GM21447 (cell line): ENCODE results near the gene FGF6.
"Not testable (repeated sequence)": the region's sequence is repeated elsewhere in the genome, so short reads cannot be mapped to it uniquely, and the experiment has no call there.

Source experiments
- ATAC-seq: cut with Tn5 transposase; IDR thresholded peaks from one replicate; pipeline ENCODE4 v1.9.1; 2021; ENCODE audit not compliant: unreplicated experiment

The FGF6 gene

GRCh38 chr12:4421590-4422031 lies 24.0 kb downstream of the FGF6 start:
- ATAC-seq = no peak

DNA sequence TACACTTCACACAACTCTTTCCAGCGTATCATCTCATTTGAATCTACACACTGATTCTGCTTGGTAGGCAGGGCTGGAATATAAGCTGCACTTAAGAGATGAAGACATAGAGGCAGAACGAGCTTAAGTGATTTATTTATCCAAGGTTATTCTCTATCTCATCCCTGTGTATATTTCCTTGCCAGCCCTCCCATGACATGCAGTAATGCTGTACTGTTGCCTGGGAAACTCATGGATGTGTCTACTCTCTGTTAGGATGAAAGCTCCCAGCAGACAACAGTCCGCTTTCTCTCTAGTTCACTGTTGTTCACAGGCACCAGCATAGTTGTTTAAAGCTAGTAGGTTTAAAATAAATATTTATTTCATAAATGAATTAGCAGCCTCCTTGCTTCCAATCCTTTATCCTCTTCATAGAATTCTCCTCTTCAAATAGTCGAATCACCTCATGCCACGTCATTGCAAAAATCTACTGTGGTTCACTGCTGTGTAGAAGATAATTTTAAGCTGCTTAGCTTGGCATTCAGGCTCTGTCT lies 25.4 kb downstream of the FGF6 start:
- no peak for ATAC-seq

GRCh38 chr12:4418913-4419312 lies 26.7 kb downstream of the FGF6 start:
- no peak for ATAC-seq

DNA sequence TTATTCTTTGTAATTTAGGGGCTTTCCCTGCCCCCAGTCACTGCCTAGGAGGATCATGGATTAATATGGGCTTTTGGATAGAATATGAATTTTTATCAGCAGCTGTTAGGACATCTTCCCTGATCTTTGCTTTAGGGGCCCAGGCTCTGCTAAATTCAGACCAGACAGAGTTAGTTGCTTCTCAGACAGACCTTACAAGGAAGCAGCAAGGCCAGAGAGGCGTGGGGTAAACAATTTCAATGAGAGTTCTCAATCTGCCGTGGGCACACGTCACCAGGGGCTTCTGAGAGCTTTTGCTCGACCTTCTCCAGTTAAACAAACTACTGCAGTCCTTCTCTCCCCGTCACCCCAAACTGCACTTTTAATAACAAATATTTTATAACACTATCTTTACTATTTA lies 27.7 kb downstream of the FGF6 start:
- ATAC-seq = no peak

DNA sequence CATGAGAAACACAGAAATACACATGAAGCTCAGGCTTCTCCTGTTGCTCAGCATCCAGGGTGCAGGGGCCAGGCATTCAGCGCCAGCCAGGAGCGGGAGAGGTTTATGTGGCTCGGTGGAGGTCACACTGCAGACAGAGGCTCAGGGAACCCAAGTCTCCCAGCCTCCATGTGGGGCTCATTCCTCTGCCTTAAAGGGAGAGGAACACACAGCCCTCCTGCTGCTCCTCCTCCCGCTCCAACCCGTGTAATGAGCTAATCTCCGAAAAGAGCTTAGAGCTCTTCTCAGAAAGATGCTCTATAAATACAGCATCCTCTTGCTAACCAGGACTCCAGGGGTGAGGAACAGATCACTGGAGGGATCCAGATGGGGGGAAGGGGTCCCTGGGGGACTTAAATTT lies 28.2 kb downstream of the FGF6 start:
- ATAC-seq = no peak

DNA sequence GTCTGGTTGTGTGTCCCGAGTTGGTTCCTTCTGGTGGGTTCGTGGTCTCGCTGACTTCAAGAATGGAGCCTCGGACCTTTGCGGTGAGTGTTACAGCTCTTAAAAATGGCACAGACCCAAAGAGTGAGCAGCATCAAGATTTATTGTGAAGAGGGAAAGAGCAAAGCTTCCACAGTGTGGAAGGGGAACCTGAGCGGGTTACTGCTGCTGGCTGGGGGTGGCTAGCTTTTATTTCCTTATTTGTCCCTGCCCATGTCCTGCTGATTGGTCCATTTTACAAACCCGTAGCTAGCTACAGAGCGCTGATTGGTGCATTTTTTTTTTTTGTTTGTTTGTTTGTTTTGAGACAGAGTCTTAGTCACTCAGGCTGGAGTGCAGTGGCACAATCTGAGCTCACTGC lies 29.3 kb downstream of the FGF6 start:
- ATAC-seq = no peak

DNA sequence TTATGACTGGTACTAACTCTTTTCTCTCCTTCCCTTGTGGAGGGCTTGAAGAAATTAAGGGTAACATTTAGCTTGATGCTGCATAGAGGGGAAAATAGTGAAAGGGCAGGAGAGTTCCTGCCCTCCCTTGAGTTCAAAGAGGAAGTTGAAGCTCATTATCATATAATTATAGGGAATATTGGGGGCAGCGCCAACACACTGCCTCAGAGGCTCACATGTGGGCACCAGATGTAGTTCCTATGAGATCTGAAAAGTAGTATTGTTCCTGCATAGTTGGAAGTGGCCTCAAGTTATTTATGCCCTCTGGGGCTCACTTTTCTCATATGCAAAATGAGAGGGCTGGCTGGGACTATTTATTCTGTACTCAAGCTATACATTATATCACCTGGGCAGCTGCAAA lies 33.1 kb downstream of the FGF6 start:
- no peak for ATAC-seq

DNA sequence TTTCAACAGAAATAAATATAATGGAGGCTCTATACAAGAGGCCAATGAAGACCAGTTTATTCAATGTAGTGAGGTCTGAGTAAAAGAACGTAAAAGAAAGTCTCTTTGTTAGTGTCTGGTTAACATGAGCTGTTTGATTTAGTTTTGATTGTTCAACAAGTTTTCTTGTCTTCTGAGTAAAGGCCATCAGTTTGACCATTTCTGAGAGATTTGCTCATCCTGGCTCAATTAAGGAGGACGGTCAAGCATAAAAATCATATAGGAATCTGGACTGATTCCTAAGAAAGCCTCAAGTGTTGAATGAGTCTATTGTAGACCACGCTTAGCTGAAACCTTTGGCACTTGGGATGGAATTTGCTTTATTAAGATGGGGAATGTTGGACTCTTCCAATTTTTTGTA lies 33.6 kb downstream of the FGF6 start:
- no peak for ATAC-seq

DNA sequence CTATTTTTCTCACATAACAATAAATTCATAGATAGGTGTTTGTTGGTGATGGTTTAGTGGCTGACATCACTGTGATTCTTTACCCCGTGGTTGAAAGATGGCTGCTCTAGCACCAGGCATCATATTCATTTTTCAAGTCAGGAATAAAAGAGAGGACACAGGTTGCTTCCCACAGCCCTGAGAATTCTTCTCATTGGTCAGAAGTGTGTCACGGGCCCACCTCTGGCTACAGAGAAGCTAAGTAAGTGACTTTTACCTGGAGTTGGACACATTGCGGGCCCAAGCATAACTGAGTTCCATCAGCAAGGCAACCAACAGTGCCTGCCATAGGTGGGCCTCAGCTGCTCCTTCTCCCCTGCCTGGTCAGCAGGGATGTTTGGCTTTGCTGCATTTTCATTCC lies 38.5 kb downstream of the FGF6 start:
- no peak for ATAC-seq

DNA sequence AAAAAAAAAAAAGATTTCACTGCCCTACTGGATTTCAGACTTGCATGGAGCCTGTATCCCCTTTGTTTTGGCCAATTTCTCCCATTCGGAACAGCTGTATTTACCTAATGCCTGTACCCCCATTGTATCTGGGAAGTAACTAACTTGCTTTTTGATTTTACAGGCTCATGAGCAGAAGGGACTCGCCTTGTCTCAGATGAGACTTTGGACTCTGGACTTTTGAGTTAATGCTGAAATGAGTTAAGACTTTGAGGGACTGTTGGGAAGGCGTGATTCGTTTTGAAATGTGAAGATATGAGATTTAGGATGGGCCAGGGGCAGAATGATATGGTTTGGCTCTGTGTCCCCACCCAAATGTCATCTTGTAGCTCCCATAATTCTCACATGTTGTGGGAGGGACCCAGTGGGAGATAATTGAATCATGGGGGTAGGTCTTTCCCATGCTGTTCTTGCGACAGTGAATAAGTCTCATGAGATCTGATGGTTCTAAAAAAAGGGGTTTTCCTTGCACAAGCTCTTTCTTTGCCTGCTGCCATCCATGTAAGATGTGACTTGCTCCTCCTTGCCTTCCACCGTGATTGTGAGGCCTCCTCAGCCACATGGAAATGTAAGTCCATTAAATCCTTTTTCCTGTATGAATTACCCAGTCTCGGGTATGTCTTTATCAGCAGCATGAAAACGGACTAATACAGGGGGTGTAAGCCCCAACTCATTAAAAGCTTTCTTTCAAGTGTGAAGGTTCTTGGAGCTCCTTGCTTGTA lies 40.6 kb downstream of the FGF6 start:
- ATAC-seq = not testable (repeated sequence)

GRCh38 chr12:4402996-4403395 lies 42.6 kb downstream of the FGF6 start:
- no peak for ATAC-seq

DNA sequence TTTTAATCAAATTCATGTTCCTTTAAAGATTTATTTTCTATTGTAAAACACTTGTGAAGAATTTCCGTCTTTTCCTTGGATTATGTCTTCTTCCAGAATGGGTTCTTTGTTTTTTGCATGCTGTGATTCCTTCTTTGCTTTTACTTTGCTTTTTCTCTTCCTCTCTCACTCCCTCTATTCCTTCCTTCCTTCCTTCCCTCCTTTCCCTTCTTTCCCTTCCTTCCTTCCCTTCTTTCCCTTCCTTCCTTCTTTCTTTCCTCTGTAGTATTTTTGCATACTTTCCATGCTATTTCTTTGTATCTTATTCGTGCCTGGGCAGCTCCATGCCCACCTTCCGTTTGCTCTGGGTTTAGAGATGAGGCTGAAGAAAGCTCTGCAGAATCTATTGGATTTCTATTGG lies 44.5 kb downstream of the FGF6 start:
- no peak for ATAC-seq

DNA sequence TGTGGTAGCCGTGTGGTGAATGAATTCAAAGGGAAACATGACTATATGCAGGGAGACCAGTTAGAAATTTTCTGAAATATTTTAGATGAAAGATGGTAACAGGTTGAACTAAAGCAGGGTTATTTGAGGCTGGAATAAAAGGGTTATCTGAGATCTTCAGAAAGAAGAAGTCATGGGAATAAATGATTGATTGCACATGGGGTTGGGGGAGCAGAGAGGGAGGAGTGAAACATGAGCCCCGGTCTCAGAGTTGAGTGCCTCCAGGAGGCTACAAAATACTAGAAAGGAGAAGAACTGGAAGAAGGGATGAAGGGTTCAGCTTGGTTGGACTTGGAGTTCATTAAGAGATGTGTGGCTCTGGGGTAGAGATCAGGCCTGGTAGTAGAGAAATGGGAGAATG lies 49.8 kb downstream of the FGF6 start:
- ATAC-seq = no peak

DNA sequence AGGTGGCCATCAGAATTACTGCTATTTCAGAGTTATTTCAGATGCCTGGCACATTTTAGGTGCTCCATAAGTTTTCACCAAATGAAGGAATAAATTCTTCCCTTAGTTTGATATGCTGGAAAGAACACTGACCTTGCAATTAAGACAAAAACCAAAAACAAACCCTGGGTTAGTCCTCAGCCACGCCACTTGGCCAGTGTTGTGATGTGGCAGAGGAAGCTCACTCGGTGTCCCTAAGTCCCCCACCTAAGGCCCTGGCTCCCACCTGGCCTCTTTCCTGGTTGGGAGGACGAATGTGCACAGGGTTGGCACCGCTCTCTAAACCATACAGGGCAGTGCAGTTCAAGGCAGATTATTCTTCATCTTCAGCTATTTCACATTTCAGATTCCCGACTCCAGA lies 52.4 kb downstream of the FGF6 start:
- ATAC-seq = no peak

GRCh38 chr12:4392223-4392742 lies 53.3 kb downstream of the FGF6 start:
- ATAC-seq = no peak

DNA sequence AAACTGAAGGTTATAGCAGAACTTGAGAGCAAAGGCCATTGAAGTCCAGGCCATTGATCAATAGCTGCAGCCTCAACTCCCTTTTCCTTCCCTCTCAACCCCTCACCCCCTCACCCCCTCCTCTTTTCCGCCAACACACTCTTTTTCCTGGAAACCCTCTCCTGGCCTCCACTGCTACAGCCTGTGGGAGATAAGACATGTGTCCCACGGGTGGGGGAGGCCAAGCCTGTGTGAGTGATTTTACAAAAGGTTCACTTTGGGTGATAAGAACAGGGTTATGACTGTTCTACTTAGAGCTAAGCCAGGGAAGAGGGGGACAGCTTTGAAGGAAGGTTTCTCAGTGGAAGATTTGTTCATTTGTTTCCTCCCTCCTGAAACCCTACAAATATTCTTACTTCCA lies 57.0 kb downstream of the FGF6 start:
- ATAC-seq = no peak

- no peak for ATAC-seq
Measured at GRCh38 chr12:4388032-4388431, 57.6 kb downstream of the FGF6 start.

DNA sequence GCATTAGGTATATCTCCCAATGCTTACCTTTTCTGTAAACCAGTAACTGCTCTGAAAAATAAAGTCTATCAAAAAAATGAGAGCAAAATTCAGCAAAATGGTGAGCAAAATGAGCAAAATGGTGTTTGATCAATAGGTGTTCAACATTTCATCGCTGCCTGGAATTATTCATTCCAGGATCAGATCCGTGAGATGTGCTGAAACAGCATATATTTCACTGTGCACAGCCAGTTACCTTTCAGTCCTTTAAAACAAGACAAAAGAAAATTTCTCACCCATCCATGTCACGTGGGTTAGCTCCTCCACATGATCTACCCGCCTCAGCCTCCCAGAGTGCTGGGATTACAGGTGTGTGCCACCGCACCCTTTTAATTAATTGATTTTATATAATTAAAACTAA lies 58.0 kb downstream of the FGF6 start:
- no peak for ATAC-seq

GRCh38 chr12:4386801-4387200 lies 58.8 kb downstream of the FGF6 start:
- ATAC-seq = no peak
